GM21529 (cell line): ENCODE measurements around the gene COLEC12.
A peak's percentile ranks its signal among the peaks of the same experiment; 100 is the strongest.
"Not testable (repeated sequence)": the region's sequence is repeated elsewhere in the genome, so short reads cannot be mapped to it uniquely, and the experiment has no call there.

ENCODE experiments used
- ATAC-seq: cut with Tn5 transposase; IDR thresholded peaks from one replicate; pipeline ENCODE4 v1.9.1; 2021; ENCODE audit not compliant: unreplicated experiment

The COLEC12 gene

DNA sequence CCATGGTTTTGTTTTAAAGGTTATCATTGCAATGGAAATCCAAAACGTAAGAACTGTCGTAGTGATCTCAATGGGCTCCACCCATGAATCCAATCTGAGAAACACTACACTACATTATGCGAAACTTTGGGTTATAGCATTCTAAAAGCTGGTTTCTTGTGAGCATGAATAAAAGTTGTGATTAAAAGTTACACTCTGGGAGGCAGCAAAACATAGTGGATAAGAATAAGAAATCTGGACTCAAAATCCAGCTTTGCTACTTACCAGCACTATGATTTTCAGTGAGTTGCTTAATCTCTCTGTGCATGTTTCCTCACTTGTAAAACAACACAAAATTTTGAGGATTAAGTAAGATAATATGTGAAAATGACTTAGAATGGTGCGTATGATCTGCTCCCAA, 207.0 kb downstream of the COLEC12 start:
- no peak for ATAC-seq

DNA sequence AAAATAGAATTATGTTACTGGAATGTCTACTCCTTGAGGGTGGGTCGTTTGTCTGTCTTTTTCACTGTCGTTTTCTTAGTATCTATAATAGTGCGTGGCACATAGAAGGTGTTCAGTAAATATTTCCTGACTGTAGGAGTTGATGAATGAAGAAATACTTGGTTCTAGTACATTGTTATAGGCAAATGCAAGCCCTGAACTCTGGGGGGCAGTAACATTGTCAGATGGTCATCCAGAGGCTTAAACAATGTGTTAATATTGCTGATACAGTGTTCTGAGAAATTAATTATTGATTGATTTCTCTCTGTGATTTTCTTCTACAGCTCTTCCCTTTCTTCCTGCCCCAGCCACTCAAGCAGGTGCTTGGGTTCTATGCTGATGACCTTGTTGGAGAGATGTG, 208.2 kb downstream of the COLEC12 start:
- no peak for ATAC-seq

DNA sequence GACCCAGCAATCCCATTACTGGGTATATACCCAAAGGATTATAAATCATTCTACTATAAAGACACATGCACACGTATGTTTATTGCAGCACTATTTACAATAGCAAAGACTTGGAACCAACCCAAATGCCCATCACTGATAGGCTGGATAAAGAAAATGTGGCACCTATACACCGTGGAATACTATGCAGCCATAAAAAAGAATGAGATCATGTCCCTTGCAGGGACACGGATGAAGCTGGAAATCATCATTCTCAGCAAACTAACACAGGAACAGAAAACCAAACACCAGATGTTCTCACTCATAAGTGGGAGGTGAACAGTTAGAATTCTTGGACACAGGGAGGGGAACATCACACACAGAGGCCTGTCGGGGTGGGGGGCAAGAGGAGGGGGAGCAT, 210.5 kb downstream of the COLEC12 start:
- not testable (repeated sequence) for ATAC-seq

DNA sequence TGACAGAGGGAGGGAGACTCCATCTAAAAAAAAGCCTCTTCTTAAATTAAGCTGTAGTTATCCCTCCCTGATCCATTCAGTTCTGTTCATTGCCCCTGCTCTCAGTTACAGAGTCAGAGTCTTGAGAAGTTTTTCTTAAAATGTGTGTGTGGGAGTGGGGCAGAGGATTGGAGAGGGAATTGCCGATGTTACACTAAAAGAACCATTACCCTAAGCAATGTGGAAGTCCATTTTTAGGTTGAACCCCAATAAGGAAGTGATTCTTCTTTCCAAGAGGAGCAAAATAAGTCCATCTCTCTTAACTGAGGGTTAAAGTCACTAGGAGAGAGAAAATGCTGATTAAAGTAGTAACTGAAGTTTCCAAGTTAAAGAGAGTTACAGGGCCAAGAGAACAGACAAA, 211.5 kb downstream of the COLEC12 start:
- no peak for ATAC-seq

DNA sequence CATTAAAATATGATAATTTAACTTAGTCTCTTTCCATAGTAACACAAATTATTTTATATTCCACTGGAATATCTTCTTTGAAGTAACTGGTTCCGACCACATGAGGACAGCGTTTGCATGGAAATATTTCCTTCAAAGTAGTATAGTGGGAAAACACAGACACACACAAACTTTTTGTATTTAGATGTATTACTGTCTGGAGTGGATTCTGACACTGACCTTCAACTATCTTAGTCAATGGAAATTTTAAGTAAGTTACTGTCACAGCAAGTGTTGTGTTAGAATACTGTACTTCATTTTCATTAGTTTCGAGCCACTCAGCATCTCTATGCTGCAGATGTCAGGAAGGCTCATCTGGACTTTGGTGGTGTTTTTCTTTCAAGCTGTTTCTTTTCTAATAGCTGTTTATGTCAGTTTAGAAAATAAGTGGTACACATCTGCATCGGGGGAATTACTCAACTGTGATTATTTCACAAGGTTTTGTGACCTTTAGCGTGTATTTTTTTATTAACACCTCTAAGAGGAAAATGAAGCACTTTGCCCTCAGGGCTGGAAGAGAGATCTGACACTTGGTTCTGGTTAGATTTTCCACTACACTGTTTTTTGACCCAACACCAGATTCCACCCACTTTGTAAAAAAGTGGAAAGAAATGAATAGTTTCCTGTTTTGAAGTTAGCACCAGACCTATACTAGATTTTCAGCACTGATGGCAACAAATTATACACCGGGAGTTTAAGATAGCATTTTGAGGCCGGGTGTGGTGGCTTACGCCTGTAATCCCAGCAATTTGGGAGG, 213.8 kb downstream of the COLEC12 start:
- ATAC-seq, result no peak

DNA sequence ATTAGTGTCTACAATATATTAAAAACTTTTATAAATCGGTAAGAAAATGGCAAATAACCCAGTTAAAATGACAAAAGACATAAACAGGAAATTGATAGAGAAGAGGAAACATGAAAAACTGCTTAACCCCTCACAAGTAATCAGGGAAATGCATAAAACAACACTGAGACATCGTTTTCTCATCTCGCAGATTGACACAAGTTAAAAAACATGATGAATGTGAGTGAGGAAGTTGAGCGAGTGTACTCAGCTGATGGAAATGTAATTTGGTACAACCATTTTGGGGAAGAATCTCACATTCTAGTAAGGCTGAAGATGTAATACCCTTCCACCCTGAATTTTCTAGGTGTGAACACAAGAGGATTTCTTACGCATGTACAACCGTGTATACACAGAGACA, 214.7 kb downstream of the COLEC12 start:
- no peak for ATAC-seq

DNA sequence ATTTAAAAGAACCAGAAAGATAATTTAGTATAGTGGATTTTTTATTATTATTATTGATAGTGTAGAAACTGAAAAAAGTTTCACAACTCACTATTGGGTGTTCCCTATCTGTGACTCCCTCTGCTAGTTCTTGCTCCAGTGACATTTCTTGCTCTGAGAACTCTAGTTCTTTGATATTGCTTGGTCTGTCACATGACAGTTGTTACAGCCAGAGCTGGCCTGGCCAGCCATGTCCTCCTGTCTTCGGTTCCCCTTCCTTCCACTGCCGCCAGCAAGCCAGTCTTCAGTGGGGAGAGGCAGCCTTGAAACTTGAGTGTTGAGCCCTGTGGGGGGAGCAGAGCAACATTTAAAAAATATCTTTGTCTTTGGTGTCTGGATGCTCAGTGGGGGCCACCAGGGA, 225.0 kb downstream of the COLEC12 start:
- no peak for ATAC-seq

DNA sequence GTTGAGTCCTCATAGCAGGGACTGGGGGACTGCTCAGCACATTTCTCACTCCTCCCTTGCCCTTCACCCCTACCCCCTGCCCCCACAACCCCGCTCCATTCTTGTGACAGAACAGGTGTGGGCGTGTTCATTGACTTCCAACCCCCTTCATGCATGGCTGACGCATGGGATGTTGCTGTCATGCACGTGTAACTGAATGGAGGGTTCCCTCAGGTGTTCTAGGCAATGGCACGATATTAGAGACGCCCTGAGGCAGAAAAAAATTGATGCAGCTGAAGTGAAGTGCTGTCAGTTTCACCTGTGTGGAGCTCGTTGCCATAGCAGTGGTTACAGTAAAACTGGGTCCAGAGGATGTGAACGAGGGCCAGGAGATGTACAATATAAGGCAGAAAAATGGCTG, 226.2 kb downstream of the COLEC12 start:
- no peak for ATAC-seq

DNA sequence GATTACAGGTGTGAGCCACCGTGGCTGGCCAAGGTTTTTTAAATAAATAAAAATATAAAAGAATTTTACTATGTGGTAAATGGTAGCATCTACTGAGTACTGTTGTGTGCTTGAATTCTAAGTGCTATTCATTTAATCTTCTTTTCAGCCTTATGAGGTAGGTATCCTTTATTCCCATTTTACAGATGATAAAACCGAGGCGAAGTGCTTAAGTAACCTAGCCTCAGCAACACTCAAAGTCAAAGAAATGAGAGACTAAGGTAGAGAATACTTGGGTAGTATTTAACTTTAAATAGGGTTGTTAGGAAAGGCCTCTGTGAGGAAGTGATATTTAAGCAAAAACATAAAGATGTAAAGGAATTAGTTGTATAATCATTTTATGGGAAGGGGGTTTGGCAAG, 227.0 kb downstream of the COLEC12 start:
- no peak for ATAC-seq

DNA sequence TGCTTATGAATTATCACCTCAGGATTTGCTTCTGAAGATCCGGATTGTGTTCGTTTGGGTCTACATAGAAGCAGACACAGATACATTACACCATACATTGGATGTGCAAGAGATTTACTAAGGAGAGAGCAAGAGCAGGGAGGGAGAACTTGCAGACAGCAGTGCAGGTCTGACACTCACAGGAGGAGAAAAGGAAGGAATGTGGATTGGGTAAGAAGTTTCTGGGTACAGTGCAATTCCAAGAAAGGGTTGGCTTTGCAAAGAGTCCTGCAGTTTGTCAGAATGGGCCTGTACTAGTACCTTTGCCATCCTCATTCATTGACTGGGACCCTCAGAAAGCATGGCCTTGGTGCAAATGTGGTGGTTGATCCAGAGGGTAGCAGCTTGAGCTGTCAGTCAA, 227.9 kb downstream of the COLEC12 start:
- no peak for ATAC-seq

DNA sequence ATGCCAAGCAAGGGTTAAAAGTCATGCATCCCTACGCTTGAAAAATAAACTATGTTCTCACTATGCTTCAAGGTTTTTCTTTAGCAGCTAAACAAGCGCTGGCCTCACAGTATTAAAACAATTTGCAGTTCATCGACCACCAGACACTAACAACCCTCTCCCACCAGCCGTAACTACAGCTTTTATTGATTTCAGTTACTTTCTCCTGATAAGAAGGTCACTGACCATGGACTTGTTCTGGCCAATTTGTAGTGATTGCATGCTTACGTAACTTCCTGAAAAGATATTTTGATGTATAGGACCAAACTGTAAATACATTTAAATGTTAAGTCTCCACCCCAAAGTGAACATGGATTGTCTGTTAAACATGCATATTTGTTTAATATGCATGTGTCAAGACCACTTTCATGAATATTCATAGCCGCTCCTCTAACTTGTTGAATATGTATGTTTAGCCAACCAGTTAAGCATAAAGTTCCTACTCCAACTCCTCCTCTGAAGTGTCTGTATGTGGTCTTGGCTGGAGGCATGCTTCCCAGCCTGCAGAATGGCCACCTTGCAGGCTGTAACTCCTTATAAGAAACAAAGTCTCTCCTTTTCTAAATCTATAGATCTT, 230.9 kb downstream of the COLEC12 start:
- no peak for ATAC-seq

DNA sequence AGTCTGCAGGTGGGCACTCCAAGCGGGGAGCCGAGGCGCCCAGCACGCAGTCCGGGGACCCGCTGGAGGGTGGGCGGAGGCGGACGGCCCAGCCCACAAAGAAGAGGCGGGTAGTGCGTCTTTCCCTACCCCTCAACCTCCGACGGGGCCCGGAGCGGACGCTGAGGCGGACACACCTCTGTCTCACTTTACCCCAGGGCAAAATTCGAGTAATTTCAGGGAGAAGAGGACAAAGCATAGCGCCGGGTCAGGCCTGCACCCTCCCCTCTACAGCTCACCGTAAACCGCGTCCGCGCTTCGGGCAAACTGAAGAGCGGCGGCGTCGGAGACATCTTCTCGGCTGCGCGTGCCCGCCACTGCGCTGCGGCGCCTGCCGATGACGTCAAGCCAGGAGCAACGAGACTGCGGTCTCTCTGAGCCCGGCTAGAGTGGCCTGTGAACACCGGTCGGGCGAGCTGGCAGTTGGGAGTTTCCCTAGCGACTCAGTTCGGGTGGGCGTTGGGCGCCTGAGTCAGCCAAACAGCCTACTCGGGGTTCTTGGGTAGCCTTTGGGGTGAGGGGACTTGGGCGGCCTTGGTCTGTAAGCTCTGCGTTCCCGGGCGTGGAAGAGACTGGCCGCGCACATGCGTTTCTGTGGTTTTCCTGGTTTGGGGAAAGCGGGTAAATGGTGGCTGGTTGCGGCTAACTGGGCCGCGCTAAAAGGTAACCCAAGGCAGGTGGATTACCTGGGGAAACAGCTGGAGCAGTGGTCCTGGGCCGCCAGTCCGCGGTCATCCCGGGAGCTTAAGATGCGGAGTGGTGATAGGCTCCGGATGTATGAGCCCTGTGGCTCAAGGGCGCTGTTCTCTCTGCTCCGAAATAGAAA, 232.6 kb downstream of the COLEC12 start, which contains the start of gene THOC1:
TSS of gene THOC1 (minus strand) at position 360 of the 865 bp plus-strand sequence. CDS start at position 332, 28 bp downstream.
- ATAC-seq, result peak; percentile 90

DNA sequence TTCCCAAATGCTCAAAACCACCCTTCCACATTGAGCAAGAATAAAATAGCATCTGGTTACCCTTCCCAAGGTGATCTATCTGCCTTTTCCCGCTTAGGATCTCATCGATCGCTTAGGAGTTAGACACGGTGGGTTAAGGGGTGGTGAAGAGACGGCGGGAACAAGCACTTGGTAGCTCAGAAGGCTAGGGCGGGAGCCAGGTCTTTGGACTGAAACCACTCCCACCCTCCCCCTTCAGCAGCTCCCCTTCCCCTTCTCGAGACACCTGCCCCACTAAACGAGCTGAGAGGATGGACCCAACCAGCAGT, 233.2 kb downstream of the COLEC12 start:
- ATAC-seq, result no peak
